Small intestine (tissue), 7 donors: ENCODE results near the gene CCR7. TPM values are rescaled to one million over a fixed set of nuclear protein-coding genes. Genes with fewer than 3 reads are reported as not detected.
A peak's percentile ranks its signal among the peaks of the same experiment; 100 is the strongest.

Experiments used
- DNase-seq, 2 donors: peaks; one replicate each; pipeline versions ENCODE4 v3.0.0 to v3.0.0-alpha.2; 2013
- FAIRE-seq: peaks from 2 replicates; lab custom pipeline; 2012; peaks lifted over from hg19 to GRCh38; lab: Jason Lieb, UNC
- H3K27ac ChIP-seq, 3 donors: one replicate each; pipeline ENCODE4 v1.5.1; 2013; ENCODE audit warnings: low read length in 2 of 3, mild to moderate bottlenecking in 2 of 3, control low read depth in 1 of 3, inconsistent platforms in 1 of 3, low read depth in 1 of 3, moderate library complexity in 1 of 3
- H3K27me3 ChIP-seq, 3 donors: one replicate each; pipeline ENCODE4 v1.6.1; 2013; ENCODE audit warnings: low read length in 3 of 3, inconsistent platforms in 1 of 3; ENCODE audit not compliant: control insufficient read depth in 3 of 3, insufficient read depth in 3 of 3
- H3K36me3 ChIP-seq, 3 donors: one replicate each; pipeline ENCODE4 v1.6.1; 2013; ENCODE audit warnings: low read length in 3 of 3, inconsistent platforms in 1 of 3, low read depth in 1 of 3, mild to moderate bottlenecking in 1 of 3, moderate library complexity in 1 of 3; ENCODE audit not compliant: control insufficient read depth in 3 of 3, insufficient read depth in 2 of 3
- H3K4me1 ChIP-seq, 3 donors: one replicate each; pipeline ENCODE4 v1.6.1; 2013; ENCODE audit warnings: low read length in 2 of 3, inconsistent platforms in 1 of 3, low read depth in 1 of 3, mild to moderate bottlenecking in 1 of 3, moderate library complexity in 1 of 3; ENCODE audit not compliant: control insufficient read depth in 3 of 3, insufficient read depth in 2 of 3
- H3K4me3 ChIP-seq, 3 donors: one replicate each; pipeline ENCODE4 v1.5.1; 2013; ENCODE audit warnings: low read length in 3 of 3, control low read depth in 1 of 3, inconsistent platforms in 1 of 3, low read depth in 1 of 3, mild to moderate bottlenecking in 1 of 3, moderate library complexity in 1 of 3
- H3K9me3 ChIP-seq, 2 donors: one replicate each; pipeline ENCODE4 v1.6.1; 2013; ENCODE audit warnings: low read depth in 1 of 2, low read length in 1 of 2; ENCODE audit not compliant: control insufficient read depth in 2 of 2, insufficient read depth in 1 of 2
- WGBS, 3 donors: extraction: QIAGEN DNeasy Blood & Tissue Kit; methylation state at CpG; one replicate each; pipeline ENCODE4 v1.1.7; 2013; 5-methylcytosine and 5-hydroxymethylcytosine counted together
- polyA plus RNA-seq, 4 donors: library from polyadenylated mRNA; stranded (reverse) in 3 of 4; unstranded in 1 of 4; fragments of 200-250 nt in 3 of 4; fragments of 120-200 nt in 1 of 4; gene quantifications; one replicate each; pipeline versions ENCODE4 v1.2.1 to v1.2.3, GENCODE V29; 2013
- donor health status: healthy with polysubstance abuse.
- donor health status: control.
- donor health status: control.
- donor health status: Bipolar disorder and iron deficiency.
- donor health status: healthy.

CCR7 gene
- polyA plus RNA-seq, 4 donors: 0.92 to 1.7 TPM; not detected in 2

DNA sequence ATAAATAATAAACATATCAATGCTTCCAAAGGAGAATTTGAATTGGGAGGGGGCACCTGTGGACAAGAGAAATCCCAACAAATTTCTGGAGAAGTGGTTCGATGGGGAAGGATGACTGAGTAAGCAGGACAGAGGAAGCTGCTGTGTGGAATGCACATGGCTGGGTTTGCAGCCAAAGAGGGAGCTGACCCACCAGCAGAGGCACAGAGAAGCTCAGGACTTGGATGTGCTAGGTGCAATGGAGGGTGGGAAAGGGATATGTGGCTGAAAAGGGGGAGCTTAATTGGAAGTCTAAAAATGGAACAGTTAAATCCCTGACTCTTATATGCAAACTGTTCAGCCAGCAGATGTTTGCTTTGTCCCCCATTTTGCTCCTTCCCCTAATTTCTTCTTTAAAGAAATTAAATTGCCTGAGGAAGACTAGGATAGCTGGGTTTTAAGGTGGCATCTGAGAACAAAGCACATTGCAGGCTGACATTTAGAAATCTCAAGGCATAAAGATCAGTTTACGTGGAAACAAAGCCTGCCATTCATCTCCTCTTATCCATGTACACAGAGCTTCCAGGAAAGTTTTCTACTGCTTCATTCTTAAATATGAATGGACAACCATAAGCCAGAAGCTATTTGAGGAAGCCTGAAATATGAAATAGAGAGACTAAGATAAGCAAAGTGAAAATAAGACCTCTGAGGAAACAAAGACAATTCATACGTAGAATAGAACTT lies 40.9 kb downstream of the CCR7 start:
- no peak for DNase-seq
- FAIRE-seq: no peak
- H3K27ac ChIP-seq: no peak overlapping the region
- H3K36me3 ChIP-seq: no peaks in the 10 kb centered on the region
- H3K4me3 ChIP-seq: no peak overlapping the region
- 35 to 59% (median 44%) methylated on average over 3 of the region's 3 CpGs for WGBS, 3 donors
- H3K9me3 ChIP-seq: no peaks in the 10 kb centered on the region
- H3K27me3 ChIP-seq: peaks cover 0 to 22% (median 0%) of the 10 kb centered on the region in 3 donors
- no peaks in the 10 kb centered on the region for H3K4me1 ChIP-seq

- Histone ChIP-seq H3K4me3 (no peak overlapping the region), H3K4me1 (no peaks in the 10 kb centered on the region), H3K9me3 (no peaks in the 10 kb centered on the region), H3K27me3 (peaks cover 0 to 22% (median 0%) of the 10 kb centered on the region in 3 donors), H3K27ac (peak overlapping the region in 1 of 3 donors; percentile 63), H3K36me3 (no peaks in the 10 kb centered on the region)
- DNase-seq: no peak
- FAIRE-seq: no peak
- WGBS, 3 donors: 84 to 97% (median 95%) methylated on average over 5 of the region's 5 CpGs
Observed at GRCh38 chr17:40522961-40523310, 42.3 kb downstream of the CCR7 start.

GRCh38 chr17:40522250-40522960 lies 42.9 kb downstream of the CCR7 start:
- DNase-seq (no peak), FAIRE-seq (no peak)
- no peaks in the 10 kb centered on the region for H3K9me3 ChIP-seq
- H3K36me3 ChIP-seq: no peaks in the 10 kb centered on the region
- H3K4me1 ChIP-seq: no peaks in the 10 kb centered on the region
- no peak overlapping the region for H3K4me3 ChIP-seq
- H3K27ac ChIP-seq: peak overlapping the region in 1 of 3 donors; percentile 63
- 85 to 96% (median 93%) methylated on average over 7 of the region's 7 CpGs for WGBS, 3 donors
- H3K27me3 ChIP-seq: peaks cover 0 to 21% (median 0%) of the 10 kb centered on the region in 3 donors

- Histone ChIP-seq H3K27ac (peak overlapping the region in 1 of 3 donors; percentile 27), H3K4me1 (peaks cover 3 to 6% (median 5%) of the 10 kb centered on the region in 3 donors), H3K27me3 (peaks cover 0 to 13% (median 0%) of the 10 kb centered on the region in 3 donors), H3K9me3 (no peaks in the 10 kb centered on the region), H3K4me3 (no peak overlapping the region), H3K36me3 (no peaks in the 10 kb centered on the region)
- DNase-seq: no peak
- 86 to 94% (median 90%) methylated on average over 14 of the region's 14 CpGs for WGBS, 3 donors
- no peak for FAIRE-seq
Observed at GRCh38 chr17:40520991-40521453, 44.2 kb downstream of the CCR7 start.

DNA sequence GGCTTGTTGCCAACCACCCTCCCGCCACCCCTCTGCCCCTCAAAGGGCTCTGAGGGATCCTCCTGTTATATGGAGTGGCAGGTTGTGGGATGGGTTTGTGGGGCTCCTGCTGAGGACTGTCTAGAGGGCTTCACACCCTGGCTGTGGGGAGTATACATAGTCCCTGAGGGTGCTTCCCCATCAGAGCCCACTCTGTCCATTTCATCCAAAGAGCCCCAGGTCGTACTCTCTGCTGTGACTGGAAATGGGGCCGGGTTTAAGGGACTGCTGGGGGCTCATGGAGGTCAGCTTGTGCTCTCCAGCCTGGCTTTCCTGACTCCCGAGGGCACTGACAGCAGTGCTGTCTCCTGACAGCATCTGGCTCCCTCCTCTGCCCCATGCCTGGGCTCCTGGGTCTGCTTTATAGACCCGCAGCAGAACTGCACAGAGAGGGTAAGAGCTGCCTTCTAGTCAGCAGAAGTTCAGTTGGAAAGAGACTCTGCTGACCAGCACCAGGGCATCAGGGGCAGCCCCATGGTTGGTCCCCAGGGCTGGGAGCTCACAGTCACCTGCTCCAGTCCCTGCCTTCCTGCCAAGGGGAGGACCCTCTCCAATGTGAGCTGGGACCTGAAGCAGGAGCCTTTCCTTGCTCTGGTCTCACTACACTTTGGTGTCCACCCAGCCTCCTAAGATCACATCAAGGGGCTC lies 46.0 kb downstream of the CCR7 start:
- H3K27me3 ChIP-seq: peaks cover 0 to 13% (median 0%) of the 10 kb centered on the region in 3 donors
- no peaks in the 10 kb centered on the region for H3K36me3 ChIP-seq
- H3K27ac ChIP-seq: no peak overlapping the region
- no peaks in the 10 kb centered on the region for H3K9me3 ChIP-seq
- H3K4me3 ChIP-seq: no peak overlapping the region
- 84 to 89% (median 88%) methylated on average over 5 of the region's 5 CpGs for WGBS, 3 donors
- H3K4me1 ChIP-seq: peaks cover 3 to 6% (median 5%) of the 10 kb centered on the region in 3 donors
- DNase-seq (no peak), FAIRE-seq (no peak)

GRCh38 chr17:40518401-40519088 lies 46.7 kb downstream of the CCR7 start:
- DNase-seq (peak; percentile 40 to 78), FAIRE-seq (no peak)
- H3K27me3 ChIP-seq: peaks cover 0 to 13% (median 0%) of the 10 kb centered on the region in 3 donors
- H3K9me3 ChIP-seq: no peaks in the 10 kb centered on the region
- 40 to 69% (median 65%) methylated on average over 5 of the region's 5 CpGs for WGBS, 3 donors
- H3K4me3 ChIP-seq: no peak overlapping the region
- H3K4me1 ChIP-seq: peaks cover 3 to 6% (median 5%) of the 10 kb centered on the region in 3 donors
- no peaks in the 10 kb centered on the region for H3K36me3 ChIP-seq
- H3K27ac ChIP-seq: peak overlapping the region in 1 of 3 donors; percentile 53

- Histone ChIP-seq H3K27me3 (peaks cover 0 to 9% (median 0%) of the 10 kb centered on the region in 3 donors), H3K4me1 (peaks cover 3 to 6% (median 5%) of the 10 kb centered on the region in 3 donors), H3K27ac (peak overlapping the region in 1 of 3 donors; percentile 53), H3K9me3 (no peaks in the 10 kb centered on the region), H3K4me3 (no peak overlapping the region), H3K36me3 (no peaks in the 10 kb centered on the region)
- FAIRE-seq (no peak), DNase-seq (no peak)
- WGBS, 3 donors: 86 to 96% (median 91%) methylated on average over 4 of the region's 4 CpGs
Observed at GRCh38 chr17:40517981-40518380, 47.3 kb downstream of the CCR7 start.

DNA sequence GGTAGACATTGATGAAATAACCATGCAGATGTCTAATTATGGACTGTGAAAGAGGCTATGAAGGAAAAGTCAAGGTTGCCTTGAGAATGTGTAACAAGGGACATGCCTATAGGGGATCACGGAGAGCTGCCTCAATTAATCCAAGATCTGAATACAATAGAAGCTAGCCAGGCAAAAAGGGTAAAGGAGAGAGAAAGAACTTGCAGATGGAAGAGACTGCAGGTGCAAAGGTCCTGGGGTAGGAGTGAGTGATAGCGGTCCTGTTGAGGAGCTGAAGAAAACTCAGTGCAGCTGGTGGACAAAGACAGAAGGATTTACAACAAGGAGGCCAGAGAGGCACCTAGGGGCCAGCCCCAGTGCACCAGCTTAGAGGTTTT lies 48.0 kb downstream of the CCR7 start:
- Histone ChIP-seq H3K27me3 (peaks cover 0 to 9% (median 0%) of the 10 kb centered on the region in 3 donors), H3K9me3 (no peaks in the 10 kb centered on the region), H3K4me3 (no peak overlapping the region), H3K4me1 (peaks cover 3 to 6% (median 5%) of the 10 kb centered on the region in 3 donors), H3K36me3 (no peaks in the 10 kb centered on the region), H3K27ac (peak overlapping the region in 1 of 3 donors; percentile 64)
- FAIRE-seq: no peak
- no peak for DNase-seq
- WGBS, 3 donors: 75 to 82% (median 76%) methylated on average over 2 of the region's 2 CpGs
